ENCODE results near the gene SLC30A1.

Gene SLC30A1

DNA sequence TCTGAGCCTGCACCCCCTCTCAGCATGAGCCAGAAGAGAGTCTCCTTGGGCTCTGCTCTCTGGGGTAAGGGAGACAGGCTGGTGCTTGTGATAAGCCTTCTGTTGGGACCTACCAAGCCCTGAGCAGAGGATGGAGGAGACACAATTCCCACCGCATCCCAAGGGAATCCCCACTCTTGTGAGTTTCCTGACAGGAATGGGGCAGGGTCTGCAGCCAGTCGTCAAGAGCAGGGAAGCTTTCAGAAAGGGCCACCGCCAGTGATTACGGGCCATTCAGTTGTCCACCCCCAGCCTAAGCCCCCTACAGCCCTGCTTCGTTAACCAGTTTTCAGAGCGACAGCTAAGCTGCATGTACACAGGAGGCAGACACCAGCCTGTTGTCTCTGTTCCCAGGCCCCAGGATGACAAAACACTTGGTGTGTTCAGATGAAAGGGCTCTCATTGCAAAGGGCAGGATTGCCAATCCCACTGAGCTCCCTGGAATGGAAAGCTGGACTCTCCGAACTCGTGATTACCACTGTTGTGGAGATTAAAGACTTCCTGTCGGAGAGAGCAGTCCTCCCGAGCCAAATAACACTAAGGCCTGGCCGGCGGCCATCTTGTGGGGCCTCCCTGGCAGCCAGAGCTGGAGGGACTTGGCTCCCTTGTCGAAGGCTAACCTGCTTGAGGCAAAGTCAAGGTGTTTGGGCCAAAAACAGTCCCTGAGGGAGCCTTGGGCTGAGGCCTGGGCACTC, 37.4 kb upstream of the SLC30A1 start:
- Histone ChIP-seq H3K36me3 (ENCODE audit: insufficient read depth, low read length) (no peaks in the 10 kb centered on the region), H2AFZ (ENCODE audit: low read length) (peak overlapping the region; percentile 27; the same call in 1 of the 2 replicates), H3K79me2 (ENCODE audit: insufficient read depth, low read length) (no peaks in the 10 kb centered on the region), H3K4me1 (ENCODE audit: insufficient read depth, low read length, poor library complexity, severe bottlenecking) (peaks cover 32% of the 10 kb centered on the region), H3K9me3 (ENCODE audit: insufficient read depth, low read depth, low read length) (no peaks in the 10 kb centered on the region), H3K4me2 (ENCODE audit: low read depth, low read length, poor library complexity, severe bottlenecking) (no peak overlapping the region), H3K9me2 (replicated peaks; ENCODE audit: low read depth, low read length) (no peaks in the 10 kb centered on the region), H3K4me3 (ENCODE audit: low read length, poor library complexity, severe bottlenecking) (no peak overlapping the region), H3K9ac (ENCODE audit: low read depth, low read length, poor library complexity, severe bottlenecking) (no peak overlapping the region), H3F3A (ENCODE audit: low read depth) (no peaks in the 10 kb centered on the region), H4K20me1 (ENCODE audit: insufficient read depth, low read length, poor library complexity, severe bottlenecking) (no peaks in the 10 kb centered on the region), H3K27me3 (ENCODE audit: insufficient read depth, low read length, poor library complexity, severe bottlenecking) (no peaks in the 10 kb centered on the region)
- TF ChIP-seq EZH2phosphoT487 (IDR thresholded peaks at IDR 0.05; ENCODE audit: borderline replicate concordance), result no peak
- no peak for TF ChIP-seq CTCF (conservative IDR thresholded peaks at IDR 0.05; ENCODE audit: low read length)

GRCh38 chr1:211614615-211615014, 35.7 kb upstream of the SLC30A1 start:
- TF ChIP-seq CTCF (conservative IDR thresholded peaks at IDR 0.05; ENCODE audit: low read length) (no peak), EZH2phosphoT487 (IDR thresholded peaks at IDR 0.05; ENCODE audit: borderline replicate concordance) (no peak)
- no peak overlapping the region for H2AFZ ChIP-seq (ENCODE audit: low read length)
- H3K36me3 ChIP-seq (ENCODE audit: insufficient read depth, low read length), result no peaks in the 10 kb centered on the region
- no peak overlapping the region for H3K4me3 ChIP-seq (ENCODE audit: low read length, poor library complexity, severe bottlenecking)
- H3K9me3 ChIP-seq (ENCODE audit: insufficient read depth, low read depth, low read length), result no peaks in the 10 kb centered on the region
- H4K20me1 ChIP-seq (ENCODE audit: insufficient read depth, low read length, poor library complexity, severe bottlenecking), result no peaks in the 10 kb centered on the region
- no peak overlapping the region for H3K9ac ChIP-seq (ENCODE audit: low read depth, low read length, poor library complexity, severe bottlenecking)
- peaks cover 32% of the 10 kb centered on the region for H3K4me1 ChIP-seq (ENCODE audit: insufficient read depth, low read length, poor library complexity, severe bottlenecking)
- no peaks in the 10 kb centered on the region for H3K9me2 ChIP-seq (replicated peaks; ENCODE audit: low read depth, low read length)
- H3F3A ChIP-seq (ENCODE audit: low read depth), result no peaks in the 10 kb centered on the region
- H3K27me3 ChIP-seq (ENCODE audit: insufficient read depth, low read length, poor library complexity, severe bottlenecking), result no peaks in the 10 kb centered on the region
- H3K4me2 ChIP-seq (ENCODE audit: low read depth, low read length, poor library complexity, severe bottlenecking), result peak overlapping the region; percentile 48
- H3K79me2 ChIP-seq (ENCODE audit: insufficient read depth, low read length), result no peaks in the 10 kb centered on the region

DNA sequence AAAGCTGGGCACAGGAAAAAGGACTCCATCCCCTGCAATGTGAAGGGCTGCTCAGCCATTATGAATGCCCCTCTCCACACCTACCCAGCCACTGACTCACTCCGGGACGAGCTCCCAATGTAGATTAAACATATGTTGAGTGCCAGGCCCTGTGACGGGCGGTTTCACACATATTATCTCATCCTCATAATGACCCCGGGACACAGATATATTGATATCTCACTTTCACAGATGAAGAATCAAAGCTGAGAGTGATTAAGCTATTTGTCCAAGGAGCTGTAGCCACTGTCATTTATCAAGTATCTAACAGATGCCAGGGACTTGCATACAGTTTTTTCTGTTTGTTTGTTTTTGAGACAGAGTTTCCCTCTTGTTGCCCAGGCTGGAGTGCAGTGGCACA, 35.0 kb upstream of the SLC30A1 start:
- Histone ChIP-seq H4K20me1 (ENCODE audit: insufficient read depth, low read length, poor library complexity, severe bottlenecking) (no peaks in the 10 kb centered on the region), H3F3A (ENCODE audit: low read depth) (no peaks in the 10 kb centered on the region), H3K4me3 (ENCODE audit: low read length, poor library complexity, severe bottlenecking) (no peak overlapping the region), H3K4me1 (ENCODE audit: insufficient read depth, low read length, poor library complexity, severe bottlenecking) (peaks cover 32% of the 10 kb centered on the region), H2AFZ (ENCODE audit: low read length) (no peak overlapping the region), H3K9me2 (replicated peaks; ENCODE audit: low read depth, low read length) (no peaks in the 10 kb centered on the region), H3K9ac (ENCODE audit: low read depth, low read length, poor library complexity, severe bottlenecking) (no peak overlapping the region), H3K4me2 (ENCODE audit: low read depth, low read length, poor library complexity, severe bottlenecking) (peak overlapping the region; percentile 41), H3K36me3 (ENCODE audit: insufficient read depth, low read length) (no peaks in the 10 kb centered on the region), H3K9me3 (ENCODE audit: insufficient read depth, low read depth, low read length) (no peaks in the 10 kb centered on the region), H3K27me3 (ENCODE audit: insufficient read depth, low read length, poor library complexity, severe bottlenecking) (no peaks in the 10 kb centered on the region), H3K79me2 (ENCODE audit: insufficient read depth, low read length) (no peaks in the 10 kb centered on the region)
- no peak for TF ChIP-seq EZH2phosphoT487 (IDR thresholded peaks at IDR 0.05; ENCODE audit: borderline replicate concordance)
- TF ChIP-seq CTCF (conservative IDR thresholded peaks at IDR 0.05; ENCODE audit: low read length), result no peak
